GM19238 (cell line): ENCODE measurements around the gene DSCAM.

Experiments used
- DNase-seq: peaks from one replicate; pipeline ENCODE4 v3.0.0; 2011; ENCODE audit warnings: low spot score; ENCODE audit not compliant: insufficient read length

DSCAM gene

GRCh38 chr21:40707656-40708244 lies 139.2 kb downstream of the DSCAM start:
- DNase-seq, result no peak

GRCh38 chr21:40706806-40707655 lies 139.9 kb downstream of the DSCAM start:
- DNase-seq, result no peak

GRCh38 chr21:40706176-40706575 lies 140.8 kb downstream of the DSCAM start:
- no peak for DNase-seq

GRCh38 chr21:40704141-40704540 lies 142.8 kb downstream of the DSCAM start:
- DNase-seq, result no peak

- DNase-seq, result no peak
These were observed 147.6 kb downstream of the DSCAM start for GRCh38 chr21:40699366-40699765.

- no peak for DNase-seq
These were observed 150.7 kb downstream of the DSCAM start for GRCh38 chr21:40696246-40696645.

- DNase-seq, result no peak
These were observed 157.1 kb downstream of the DSCAM start for GRCh38 chr21:40689840-40690360.

GRCh38 chr21:40689217-40689616 lies 157.7 kb downstream of the DSCAM start:
- no peak for DNase-seq

GRCh38 chr21:40688106-40688864 lies 158.7 kb downstream of the DSCAM start:
- no peak for DNase-seq

GRCh38 chr21:40687625-40688024 lies 159.3 kb downstream of the DSCAM start:
- no peak for DNase-seq

- DNase-seq, result no peak
These were observed 160.4 kb downstream of the DSCAM start for GRCh38 chr21:40686526-40686925.

- no peak for DNase-seq
These were observed 161.8 kb downstream of the DSCAM start for GRCh38 chr21:40685141-40685540.

GRCh38 chr21:40684726-40685125 lies 162.2 kb downstream of the DSCAM start:
- no peak for DNase-seq

GRCh38 chr21:40683349-40683748 lies 163.6 kb downstream of the DSCAM start:
- no peak for DNase-seq

GRCh38 chr21:40681164-40681859 lies 165.6 kb downstream of the DSCAM start:
- DNase-seq, result no peak

GRCh38 chr21:40680311-40680710 lies 166.6 kb downstream of the DSCAM start:
- DNase-seq, result no peak

GRCh38 chr21:40678681-40679284 lies 168.2 kb downstream of the DSCAM start:
- no peak for DNase-seq

- DNase-seq, result no peak
These were observed 171.9 kb downstream of the DSCAM start for GRCh38 chr21:40675017-40675416.

- DNase-seq, result no peak
These were observed 174.4 kb downstream of the DSCAM start for GRCh38 chr21:40672602-40673001.

GRCh38 chr21:40671716-40672115 lies 175.2 kb downstream of the DSCAM start:
- no peak for DNase-seq
